HG02870 (cell line): ENCODE results near the gene PTPRT.

Experiments used
- ATAC-seq: cut with Tn5 transposase; IDR thresholded peaks from one replicate; pipeline ENCODE4 v1.9.1; 2021; ENCODE audit warnings: mild to moderate bottlenecking, moderate library complexity; ENCODE audit not compliant: unreplicated experiment

Gene PTPRT

GRCh38 chr20:42740226-42740870 lies 449.4 kb downstream of the PTPRT start:
- ATAC-seq = no peak

- no peak for ATAC-seq
These were observed 450.0 kb downstream of the PTPRT start for GRCh38 chr20:42739683-42740082.

GRCh38 chr20:42735539-42735938 lies 454.2 kb downstream of the PTPRT start:
- ATAC-seq = no peak

- no peak for ATAC-seq
These were observed 454.9 kb downstream of the PTPRT start for GRCh38 chr20:42734660-42735368.

GRCh38 chr20:42721923-42722322 lies 467.8 kb downstream of the PTPRT start:
- ATAC-seq = no peak

- ATAC-seq = no peak
These were observed 475.2 kb downstream of the PTPRT start for GRCh38 chr20:42714298-42715141.

GRCh38 chr20:42708266-42708665 lies 481.4 kb downstream of the PTPRT start:
- no peak for ATAC-seq

GRCh38 chr20:42706759-42707158 lies 482.9 kb downstream of the PTPRT start:
- no peak for ATAC-seq

- ATAC-seq = no peak
These were observed 484.2 kb downstream of the PTPRT start for GRCh38 chr20:42705550-42705949.

GRCh38 chr20:42703744-42704143 lies 486.0 kb downstream of the PTPRT start:
- no peak for ATAC-seq

GRCh38 chr20:42701948-42702347 lies 487.8 kb downstream of the PTPRT start:
- no peak for ATAC-seq

- no peak for ATAC-seq
These were observed 489.3 kb downstream of the PTPRT start for GRCh38 chr20:42700372-42700771.

GRCh38 chr20:42697962-42698361 lies 491.7 kb downstream of the PTPRT start:
- no peak for ATAC-seq

- ATAC-seq = no peak
These were observed 498.8 kb downstream of the PTPRT start for GRCh38 chr20:42690842-42691437.

- ATAC-seq = no peak
These were observed 501.1 kb downstream of the PTPRT start for GRCh38 chr20:42688576-42688975.

GRCh38 chr20:42686057-42686456 lies 503.6 kb downstream of the PTPRT start:
- no peak for ATAC-seq

- no peak for ATAC-seq
These were observed 510.8 kb downstream of the PTPRT start for GRCh38 chr20:42678895-42679294.

- ATAC-seq = no peak
These were observed 533.6 kb downstream of the PTPRT start for GRCh38 chr20:42656130-42656529.

- ATAC-seq = no peak
These were observed 537.4 kb downstream of the PTPRT start for GRCh38 chr20:42652266-42652665.

GRCh38 chr20:42650191-42650746 lies 539.4 kb downstream of the PTPRT start:
- ATAC-seq = no peak

GRCh38 chr20:42649748-42650147 lies 540.0 kb downstream of the PTPRT start:
- ATAC-seq = no peak
